Epithelial cell of esophagus (primary cell): ENCODE data around the gene SMYD3.
A peak's percentile ranks its signal among the peaks of the same experiment; 100 is the strongest.

Source experiments
- DNase-seq: peaks from one replicate; pipeline ENCODE4 v3.0.0; 2010; ENCODE audit warnings: low read depth
- H3K4me3 ChIP-seq: 2 replicates; pipeline ENCODE4 v1.5.1; 2011; ENCODE audit warnings: mild to moderate bottlenecking, low read length, control low read depth
- TF ChIP-seq, protein P1 (sequence below): IDR thresholded peaks from 2 replicates; pipeline ENCODE4 v1.5.1; 2011; ENCODE audit warnings: low read depth, mild to moderate bottlenecking, low read length, control low read depth, inconsistent platforms; ENCODE audit not compliant: insufficient read depth; ENCODE audit errors: missing control alignments

SMYD3 gene

DNA sequence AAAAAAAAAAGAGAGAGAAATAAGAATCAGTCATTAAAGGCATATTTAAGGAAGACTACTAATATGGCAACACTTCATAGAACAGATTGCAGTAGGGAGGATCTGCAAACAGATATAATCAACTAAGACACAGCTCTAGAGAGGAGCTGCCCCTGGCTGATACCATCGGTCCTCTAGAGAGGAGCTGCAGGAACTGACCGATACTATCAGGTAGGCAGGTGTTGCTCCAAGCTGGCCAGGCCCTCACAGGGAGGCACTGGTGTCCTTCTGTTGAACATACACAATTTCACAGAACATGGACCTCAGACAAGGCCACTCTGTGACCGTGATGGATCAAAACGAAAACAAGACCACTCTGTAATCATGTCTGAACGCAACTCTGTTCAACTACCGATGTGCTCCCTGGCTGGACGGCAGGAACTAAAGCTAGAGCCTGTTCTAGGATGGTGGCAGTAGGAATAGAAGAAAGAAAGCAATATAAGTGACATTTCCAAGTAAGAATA lies 15.5 kb downstream of the SMYD3 start:
- TF ChIP-seq, protein P1, sequence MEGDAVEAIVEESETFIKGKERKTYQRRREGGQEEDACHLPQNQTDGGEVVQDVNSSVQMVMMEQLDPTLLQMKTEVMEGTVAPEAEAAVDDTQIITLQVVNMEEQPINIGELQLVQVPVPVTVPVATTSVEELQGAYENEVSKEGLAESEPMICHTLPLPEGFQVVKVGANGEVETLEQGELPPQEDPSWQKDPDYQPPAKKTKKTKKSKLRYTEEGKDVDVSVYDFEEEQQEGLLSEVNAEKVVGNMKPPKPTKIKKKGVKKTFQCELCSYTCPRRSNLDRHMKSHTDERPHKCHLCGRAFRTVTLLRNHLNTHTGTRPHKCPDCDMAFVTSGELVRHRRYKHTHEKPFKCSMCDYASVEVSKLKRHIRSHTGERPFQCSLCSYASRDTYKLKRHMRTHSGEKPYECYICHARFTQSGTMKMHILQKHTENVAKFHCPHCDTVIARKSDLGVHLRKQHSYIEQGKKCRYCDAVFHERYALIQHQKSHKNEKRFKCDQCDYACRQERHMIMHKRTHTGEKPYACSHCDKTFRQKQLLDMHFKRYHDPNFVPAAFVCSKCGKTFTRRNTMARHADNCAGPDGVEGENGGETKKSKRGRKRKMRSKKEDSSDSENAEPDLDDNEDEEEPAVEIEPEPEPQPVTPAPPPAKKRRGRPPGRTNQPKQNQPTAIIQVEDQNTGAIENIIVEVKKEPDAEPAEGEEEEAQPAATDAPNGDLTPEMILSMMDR = no peak
- DNase-seq = no peak

DNA sequence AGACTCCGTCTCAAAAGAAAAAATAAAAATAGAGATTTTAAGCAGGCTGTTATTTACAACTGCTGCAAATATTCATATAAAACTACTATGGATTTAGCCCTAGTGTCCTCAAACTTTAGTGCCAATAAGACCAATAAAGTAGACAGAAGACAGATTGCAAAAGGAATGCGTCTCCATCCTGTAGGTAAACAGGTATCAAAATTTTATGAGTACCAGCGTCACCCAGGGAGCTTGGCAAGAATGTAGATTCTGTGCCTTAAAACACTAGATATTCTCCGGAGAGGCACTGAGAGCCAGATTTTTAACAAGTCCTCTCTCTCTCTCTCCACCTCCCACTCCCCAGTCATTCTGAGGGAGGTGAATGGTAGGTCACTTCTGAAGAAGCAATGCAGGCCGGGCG lies 18.4 kb downstream of the SMYD3 start:
- no peak for DNase-seq
- no peak overlapping the region for H3K4me3 ChIP-seq
- TF ChIP-seq, protein P1 = no peak

More for the DNA sequence above, 15.5 kb downstream of the SMYD3 start:
- H3K4me3 ChIP-seq = no peak overlapping the region

DNA sequence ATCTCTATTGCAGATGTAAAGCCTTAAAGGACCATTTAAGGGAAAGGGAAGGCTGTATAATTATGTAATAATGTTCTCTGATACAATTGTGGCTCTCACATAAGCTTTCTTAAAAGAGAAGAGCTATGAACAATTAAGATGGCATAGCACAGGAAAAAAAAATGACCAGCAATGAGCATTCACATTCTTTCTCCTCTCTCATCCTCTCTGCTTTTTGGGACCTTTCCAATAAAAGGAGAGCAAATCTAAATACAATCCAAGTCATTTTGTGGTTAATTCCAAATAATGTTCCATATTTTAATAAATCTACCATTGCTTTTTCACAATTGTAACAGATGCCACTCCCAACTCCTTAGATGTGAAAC lies 23.5 kb downstream of the SMYD3 start:
- no peak overlapping the region for H3K4me3 ChIP-seq
- TF ChIP-seq, protein P1 = no peak
- DNase-seq = no peak

DNA sequence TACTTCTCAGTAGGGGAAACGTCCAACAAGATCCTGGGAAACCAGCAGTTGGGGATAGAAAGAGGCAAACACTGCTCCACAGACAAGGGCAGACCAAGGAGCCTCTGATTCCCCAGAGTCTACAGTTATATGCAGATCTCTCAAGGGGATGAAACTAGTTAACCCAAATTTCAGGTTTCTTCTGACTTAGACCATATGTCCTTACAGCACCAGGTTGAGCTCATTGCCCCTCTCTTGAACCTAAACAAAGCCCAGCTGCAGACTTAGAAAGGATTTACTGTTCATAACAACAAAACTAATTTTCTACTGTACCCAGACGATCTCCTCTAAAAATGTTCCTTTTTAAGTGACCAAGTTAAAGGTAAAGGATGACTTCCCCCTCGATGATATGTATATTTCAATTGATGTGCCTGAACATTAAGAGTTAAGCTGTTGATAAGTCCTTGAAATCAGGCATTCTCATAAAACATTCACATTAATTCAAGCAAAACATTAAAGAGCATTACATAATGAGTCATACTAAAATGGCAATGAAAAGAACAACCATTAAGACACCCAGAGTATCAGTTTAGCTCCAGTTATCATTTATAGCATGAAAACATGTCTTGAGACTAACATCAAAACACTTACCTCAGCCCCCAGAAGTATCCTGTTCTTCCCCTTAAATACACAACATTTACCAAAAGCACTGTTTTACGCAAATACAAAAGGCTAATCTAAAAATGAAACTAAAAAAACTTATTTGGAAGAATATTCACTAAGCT lies 24.1 kb downstream of the SMYD3 start:
- TF ChIP-seq, protein P1 = no peak
- no peak for DNase-seq
- H3K4me3 ChIP-seq = no peak overlapping the region

DNA sequence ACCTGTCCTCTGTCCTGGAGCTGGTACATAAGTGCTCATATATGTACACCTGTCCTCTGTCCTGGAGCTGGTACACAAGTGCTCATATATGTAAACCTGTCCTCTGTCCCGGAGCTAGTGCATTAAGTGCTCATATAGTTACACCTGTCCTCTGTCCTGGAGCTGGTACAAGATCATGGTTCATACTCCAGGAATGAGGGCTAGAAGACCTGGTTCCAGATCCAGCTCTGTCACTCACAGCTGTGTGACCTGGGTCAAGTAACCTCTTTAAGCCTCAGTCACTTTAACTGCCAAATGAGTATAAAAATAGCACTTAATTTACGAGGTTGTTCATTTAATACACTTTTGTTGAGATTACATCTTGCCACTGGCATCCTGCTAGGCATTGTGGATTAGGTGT lies 28.0 kb downstream of the SMYD3 start:
- DNase-seq = no peak
- H3K4me3 ChIP-seq = no peak overlapping the region
- TF ChIP-seq, protein P1 = no peak

DNA sequence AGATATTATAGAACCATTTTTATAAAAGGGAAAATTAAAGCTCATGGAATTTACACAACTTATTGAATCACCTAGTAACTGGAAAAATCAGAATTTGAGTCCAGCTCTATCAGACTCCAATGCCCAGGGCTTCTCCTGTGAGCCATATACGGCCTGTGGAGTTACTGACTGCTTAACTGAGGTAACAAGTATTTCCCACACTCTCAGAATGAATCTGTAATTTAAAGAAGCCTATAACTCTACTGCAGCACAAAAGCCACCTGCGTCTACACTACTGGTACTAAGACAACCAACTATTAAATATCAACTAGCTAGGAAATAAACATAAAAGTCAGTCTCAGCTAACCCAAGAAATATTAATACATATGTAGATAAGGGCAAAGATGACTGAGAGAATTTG lies 29.4 kb downstream of the SMYD3 start:
- no peak for DNase-seq
- TF ChIP-seq, protein P1 = no peak
- no peak overlapping the region for H3K4me3 ChIP-seq

DNA sequence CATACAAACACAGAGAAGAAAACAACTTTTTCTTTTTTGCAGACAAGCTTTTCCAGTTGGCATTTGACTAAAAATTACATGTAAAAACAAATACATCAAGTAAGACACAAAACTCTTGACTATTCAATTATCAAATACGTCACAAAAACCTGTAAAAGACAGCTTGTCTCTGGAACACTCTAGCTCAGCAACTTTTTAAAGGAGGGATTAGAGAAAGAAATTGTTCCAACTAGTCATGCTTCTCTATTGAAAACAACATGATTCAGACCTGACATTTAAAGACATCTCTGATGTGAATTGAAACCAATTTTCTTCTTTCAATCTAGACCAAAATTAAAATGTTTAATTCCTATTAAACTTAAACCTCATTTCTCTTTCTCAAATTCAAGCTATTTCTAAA lies 30.3 kb downstream of the SMYD3 start:
- H3K4me3 ChIP-seq = no peak overlapping the region
- DNase-seq = peak; percentile 35
- TF ChIP-seq, protein P1 = no peak
